ENCODE measurements around the gene TUBGCP6.

The TUBGCP6 gene

DNA sequence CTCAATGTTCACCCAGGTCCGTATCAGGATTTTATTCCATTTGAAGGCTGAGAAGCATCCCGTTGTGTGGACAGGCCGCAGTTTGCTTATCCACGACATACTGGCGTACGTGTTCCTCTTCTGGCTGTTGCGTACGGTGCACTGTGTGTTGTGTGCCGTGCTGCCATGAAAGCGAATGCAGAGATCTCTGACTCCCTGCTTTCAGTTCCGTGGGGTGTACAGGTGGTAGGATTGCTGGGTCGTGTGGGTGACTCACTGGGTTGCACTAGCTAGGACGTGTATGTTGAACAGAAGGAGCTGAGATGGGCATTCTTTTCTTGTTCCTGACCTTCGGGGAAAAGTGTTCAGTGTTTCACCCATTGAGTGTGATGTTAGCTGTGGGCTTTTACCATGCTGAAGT, 33.7 kb downstream of the TUBGCP6 start:
- TF ChIP-seq CTCF (conservative IDR thresholded peaks at IDR 0.05; ENCODE audit: low read depth, low read length): no peak
- H3K4me3 ChIP-seq (ENCODE audit: low read depth, low read length): no peak overlapping the region
- DNase-seq (ENCODE audit: low read depth): no peak

DNA sequence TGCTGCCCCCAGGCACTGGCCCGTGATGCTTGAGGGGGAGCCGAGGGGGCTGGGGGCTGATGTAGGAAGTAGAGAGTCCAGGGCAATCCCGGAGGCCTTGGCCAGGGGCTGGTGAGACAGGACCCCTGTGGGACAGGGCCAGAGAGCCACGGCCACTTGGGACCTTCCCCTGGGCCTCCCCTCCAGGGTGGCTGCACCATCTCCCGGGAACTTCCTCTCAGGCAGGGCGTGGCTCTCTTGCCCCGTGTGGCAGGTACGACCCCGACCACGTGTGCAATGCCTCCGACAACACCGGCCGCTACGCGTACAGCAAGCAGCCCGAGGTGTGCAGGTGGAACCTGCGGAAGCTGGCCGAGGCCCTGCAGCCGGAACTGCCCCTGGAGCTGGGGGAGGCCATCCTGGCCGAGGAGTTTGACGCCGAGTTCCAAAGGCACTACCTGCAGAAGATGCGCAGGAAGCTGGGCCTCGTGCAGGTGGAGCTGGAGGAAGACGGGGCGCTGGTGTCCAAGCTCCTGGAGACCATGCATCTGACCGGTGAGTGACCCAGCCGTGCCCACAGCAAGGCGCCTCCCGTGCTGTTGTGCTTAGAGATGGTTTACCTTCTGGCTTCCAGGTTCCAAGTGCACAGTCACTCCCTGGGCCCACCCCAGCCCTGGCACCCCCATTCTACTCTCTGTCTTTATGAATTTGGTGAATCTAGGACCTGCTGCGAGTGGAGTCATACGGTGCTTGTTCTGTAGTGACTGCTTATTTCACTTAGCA, 34.3 kb downstream of the TUBGCP6 start:
- no peak overlapping the region for H3K4me3 ChIP-seq (ENCODE audit: low read depth, low read length)
- no peak for TF ChIP-seq CTCF (conservative IDR thresholded peaks at IDR 0.05; ENCODE audit: low read depth, low read length)
- no peak for DNase-seq (ENCODE audit: low read depth)

DNA sequence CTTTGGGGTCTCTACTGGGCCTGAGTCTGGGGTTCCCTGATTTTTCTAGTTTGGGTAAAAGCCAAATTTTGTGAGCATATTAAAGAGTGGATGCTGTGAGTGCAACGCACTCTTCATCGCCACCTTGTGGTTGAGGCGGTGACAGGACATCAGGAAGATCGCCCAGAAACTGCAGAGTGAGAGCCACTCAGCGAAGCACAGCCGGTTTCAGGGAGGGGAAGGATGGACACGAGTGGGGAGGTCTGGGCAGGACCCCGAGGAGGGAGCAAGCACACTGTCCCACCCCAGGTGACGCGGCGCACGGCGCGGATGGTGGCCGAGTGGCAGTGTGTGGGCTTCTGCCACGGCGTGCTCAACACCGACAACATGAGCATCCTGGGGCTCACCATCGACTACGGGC, 34.9 kb downstream of the TUBGCP6 start:
- DNase-seq (ENCODE audit: low read depth): peak; percentile 74
- peak; percentile 91 for TF ChIP-seq CTCF (conservative IDR thresholded peaks at IDR 0.05; ENCODE audit: low read depth, low read length)
- no peak overlapping the region for H3K4me3 ChIP-seq (ENCODE audit: low read depth, low read length)

DNA sequence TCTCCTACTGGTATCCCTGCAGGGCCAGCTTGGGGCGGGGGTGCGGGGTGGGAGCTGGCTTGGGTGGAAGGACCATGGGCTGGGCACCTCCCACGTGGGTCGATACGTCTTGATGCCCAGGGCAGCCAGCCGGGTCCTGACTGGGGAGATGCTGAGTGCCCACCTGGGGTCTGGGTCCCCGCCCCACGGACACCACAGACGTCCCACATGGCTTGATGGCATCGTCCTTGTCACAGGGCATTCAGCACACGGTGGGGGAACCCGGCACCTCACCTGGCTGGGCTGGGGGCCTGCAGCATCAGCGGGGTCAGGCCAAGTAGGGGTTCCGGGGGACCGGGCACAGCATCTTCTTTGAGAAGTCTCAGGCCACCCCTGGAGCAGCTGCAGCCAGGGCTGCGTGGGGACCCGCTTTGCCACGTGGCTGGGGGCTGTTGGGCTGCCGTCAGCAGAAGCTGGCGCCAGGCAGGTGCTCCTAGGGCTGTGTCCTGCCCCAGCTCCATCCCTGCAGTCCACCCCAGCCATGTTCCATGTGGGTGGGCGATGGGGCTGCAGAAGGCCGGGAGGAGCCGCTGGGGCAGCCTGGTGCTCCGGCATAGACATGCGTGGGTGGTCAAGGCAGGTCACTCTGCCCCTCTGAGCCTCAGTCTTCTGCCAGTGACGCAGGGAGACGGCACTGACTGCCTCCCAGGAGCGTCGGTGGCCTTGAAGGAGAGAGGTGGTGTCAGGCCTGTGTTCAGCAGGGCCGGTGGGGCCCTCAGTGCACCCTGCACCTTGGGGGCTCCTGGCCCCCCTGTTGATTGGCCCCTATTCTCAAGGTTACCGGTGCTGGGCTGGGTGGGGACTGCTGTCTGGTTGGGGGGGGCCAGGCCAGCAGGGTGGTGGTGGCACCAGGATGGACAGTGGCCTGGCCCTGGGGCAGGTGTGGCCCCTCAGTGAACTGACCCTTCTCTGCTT, 35.6 kb downstream of the TUBGCP6 start:
- no peak for TF ChIP-seq CTCF (conservative IDR thresholded peaks at IDR 0.05; ENCODE audit: low read depth, low read length)
- DNase-seq (ENCODE audit: low read depth): no peak
- H3K4me3 ChIP-seq (ENCODE audit: low read depth, low read length): no peak overlapping the region

GRCh38 chr22:50208430-50208938, 36.3 kb downstream of the TUBGCP6 start:
- no peak overlapping the region for H3K4me3 ChIP-seq (ENCODE audit: low read depth, low read length)
- DNase-seq (ENCODE audit: low read depth): no peak
- TF ChIP-seq CTCF (conservative IDR thresholded peaks at IDR 0.05; ENCODE audit: low read depth, low read length): no peak

DNA sequence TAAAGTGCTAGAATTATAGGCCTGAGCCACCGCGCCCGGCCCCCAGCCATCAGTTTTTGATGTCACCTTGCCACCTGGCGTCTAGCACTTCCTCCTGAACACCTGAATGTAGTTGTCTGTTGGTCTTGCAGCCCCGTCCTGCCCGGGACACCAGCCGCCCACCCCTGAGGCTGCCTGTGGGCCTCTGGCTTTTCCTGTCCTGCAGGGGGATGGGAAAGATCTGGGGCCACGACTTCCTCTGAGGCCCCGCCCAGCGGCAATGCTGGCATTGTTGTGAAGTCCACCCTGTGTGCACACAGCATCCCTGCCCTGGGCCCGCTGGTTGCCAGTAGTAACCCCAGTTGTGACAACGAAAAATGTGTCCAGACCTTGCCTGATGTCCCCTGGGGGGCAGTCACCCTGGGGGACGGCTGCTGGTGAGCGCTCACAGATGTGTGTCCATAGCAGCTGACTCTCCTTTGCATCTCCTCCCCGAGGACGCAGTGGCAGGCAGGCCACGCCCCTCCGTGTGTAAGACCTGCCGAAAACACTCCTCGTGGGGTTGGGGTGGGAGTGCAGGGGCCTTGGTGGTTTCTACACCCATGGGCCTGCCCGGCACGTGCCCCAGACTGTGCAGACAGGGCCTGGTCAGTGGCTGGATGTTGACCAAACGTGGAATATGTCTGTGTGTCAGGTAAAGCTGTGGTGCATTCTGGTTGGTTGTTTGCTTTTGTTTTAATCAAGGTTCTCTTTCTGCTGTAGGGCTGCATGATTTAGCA, 37.3 kb downstream of the TUBGCP6 start:
- TF ChIP-seq CTCF (conservative IDR thresholded peaks at IDR 0.05; ENCODE audit: low read depth, low read length): no peak
- no peak for DNase-seq (ENCODE audit: low read depth)
- H3K4me3 ChIP-seq (ENCODE audit: low read depth, low read length): no peak overlapping the region
